Left cardiac atrium (tissue), 4 donors: ENCODE measurements around the gene WWC2. TPM values are rescaled to one million over a fixed set of nuclear protein-coding genes. Genes with fewer than 3 reads are reported as not detected.

Experiments used
- ATAC-seq, 2 donors: fragments of 200-7000 bp; cut with Tn5 transposase; one replicate each; pipeline ENCODE4 v1.9.1; 2020; ENCODE audit warnings: mild to moderate bottlenecking in 2 of 2, moderate library complexity in 2 of 2
- DNase-seq: peaks from one replicate; pipeline ENCODE4 v3.0.0-alpha.2; 2020
- intact Hi-C, 2 donors: fragments of 100-400 bp; cut with DNase I; formaldehyde crosslinking; loops; one replicate each; pipeline versions ENCODE4 v1.14.1 to v1.15.1; 2022 to 2023
- total RNA-seq, 2 donors: library from RNA; stranded (reverse); fragmentation: NEBNext Ultra II Directional; extraction: Animal tissue kit (Norgen Biotek cat#: 25700); gene quantifications; one replicate each; pipeline ENCODE4 v1.2.1, GENCODE V29; 2021
- donor health status: DM: no; HTN: yes; CAD: no.
- donor health status: DM: no; HTN: yes; CAD: no; lungs with severe emphysema.
- donor health status: DM: yes; HTN: yes; CAD: no.
- donor health status: Dilated cardiomyopathy.

WWC2 gene
- total RNA-seq, 2 donors from 2014 or later: 31.5 to 32.3 TPM

- ATAC-seq (peak in 1 of 2 donors; percentile 27), DNase-seq (no peak)
These were observed 251.4 kb downstream of the WWC2 start for GRCh38 chr4:183350317-183351071.

GRCh38 chr4:183352546-183352945 is 253.5 kb downstream of the WWC2 start:
- DNase-seq (no peak), ATAC-seq (no peak)
- intact Hi-C loops: no loop called here

More at GRCh38 chr4:183350317-183351071, 251.4 kb downstream of the WWC2 start:
- intact Hi-C loops: no loop called here

GRCh38 chr4:183353557-183353956 is 254.5 kb downstream of the WWC2 start:
- ATAC-seq (no peak), DNase-seq (no peak)
- intact Hi-C loops: no loop called here

GRCh38 chr4:183354219-183354618 is 255.2 kb downstream of the WWC2 start:
- ATAC-seq (no peak), DNase-seq (no peak)
- intact Hi-C loops: no loop called here

GRCh38 chr4:183355405-183355804 is 256.3 kb downstream of the WWC2 start:
- DNase-seq (no peak), ATAC-seq (peak in 1 of 2 donors; percentile 81)
- intact Hi-C loops: no loop called here

GRCh38 chr4:183356173-183356830 is 257.2 kb downstream of the WWC2 start:
- DNase-seq (no peak), ATAC-seq (no peak)
- intact Hi-C loops: no loop called here

GRCh38 chr4:183356931-183357675 is 258.0 kb downstream of the WWC2 start:
- no peak for DNase-seq
- intact Hi-C loops: no loop called here
- ATAC-seq: no peak

GRCh38 chr4:183358215-183358755 is 259.2 kb downstream of the WWC2 start:
- intact Hi-C loops: no loop called here
- DNase-seq (no peak), ATAC-seq (no peak)

GRCh38 chr4:183360161-183360919 is 261.3 kb downstream of the WWC2 start:
- no peak for DNase-seq
- peak in 1 of 2 donors; percentile 67 for ATAC-seq
- intact Hi-C loops: no loop called here

- no peak for DNase-seq
- no peak for ATAC-seq
- intact Hi-C loops: no loop called here
These were observed 263.0 kb downstream of the WWC2 start for GRCh38 chr4:183362036-183362435.

GRCh38 chr4:183362916-183363542 is 264.0 kb downstream of the WWC2 start:
- intact Hi-C loops: no loop called here
- DNase-seq (no peak), ATAC-seq (no peak)

GRCh38 chr4:183364025-183364424 is 265.0 kb downstream of the WWC2 start:
- DNase-seq (no peak), ATAC-seq (no peak)
- intact Hi-C loops: no loop called here

GRCh38 chr4:183366206-183366835 is 267.3 kb downstream of the WWC2 start:
- intact Hi-C loops: no loop called here
- DNase-seq: no peak
- ATAC-seq: no peak

- DNase-seq (no peak), ATAC-seq (no peak)
- intact Hi-C loops: no loop called here
These were observed 270.0 kb downstream of the WWC2 start for GRCh38 chr4:183369073-183369472.
